ENCODE results near the gene CFAP97. TPM values are rescaled to one million over a fixed set of nuclear protein-coding genes. Genes with fewer than 3 reads are reported as not detected.
A peak's percentile ranks its signal among the peaks of the same experiment; 100 is the strongest.

The CFAP97 gene
- total RNA-seq, 2 donors from 2014 or later, result 17.1 to 19.5 TPM

DNA sequence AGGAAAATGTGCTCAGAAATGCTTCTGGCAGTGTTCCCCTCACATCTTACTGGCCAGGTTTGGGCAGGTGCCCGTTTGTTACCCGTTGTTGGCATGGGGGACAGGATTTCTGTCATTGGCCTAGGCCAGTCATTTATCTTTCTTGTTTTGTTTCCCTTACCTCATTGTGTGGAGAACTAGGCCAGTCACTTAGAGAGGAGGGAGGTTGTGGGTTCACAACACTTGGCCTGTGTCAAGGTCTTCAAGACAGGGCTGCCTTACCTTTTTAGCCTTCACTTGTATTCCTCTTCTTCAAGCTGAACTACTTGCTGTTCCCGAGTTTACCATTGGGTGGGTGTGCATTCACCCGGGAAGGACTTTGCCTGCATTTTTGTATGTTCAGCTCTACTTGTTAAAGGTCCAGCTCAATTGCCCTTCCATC is 23.3 kb upstream of the CFAP97 start:
- 7 to 13% methylated on average over 4 of the region's 4 CpGs for WGBS, 2 donors
- peak; percentile 78 to 85 (median 82) for DNase-seq
- Histone ChIP-seq H3K27ac (peak overlapping the region; percentile 1 to 76 (median 66)), H3K4me1 (peaks cover 35% of the 10 kb centered on the region), H3K36me3 (replicated peaks in 1 of 2; ENCODE audit: insufficient read depth in 1 of 2, low read depth in 2 of 2) (no peaks in the 10 kb centered on the region), H3K9me3 (no peaks in the 10 kb centered on the region), H3K4me3 (no peak overlapping the region), H3K27me3 (no peaks in the 10 kb centered on the region)
- intact Hi-C loops (cut with DNase I), result no loop called here
- TF ChIP-seq, protein P1, sequence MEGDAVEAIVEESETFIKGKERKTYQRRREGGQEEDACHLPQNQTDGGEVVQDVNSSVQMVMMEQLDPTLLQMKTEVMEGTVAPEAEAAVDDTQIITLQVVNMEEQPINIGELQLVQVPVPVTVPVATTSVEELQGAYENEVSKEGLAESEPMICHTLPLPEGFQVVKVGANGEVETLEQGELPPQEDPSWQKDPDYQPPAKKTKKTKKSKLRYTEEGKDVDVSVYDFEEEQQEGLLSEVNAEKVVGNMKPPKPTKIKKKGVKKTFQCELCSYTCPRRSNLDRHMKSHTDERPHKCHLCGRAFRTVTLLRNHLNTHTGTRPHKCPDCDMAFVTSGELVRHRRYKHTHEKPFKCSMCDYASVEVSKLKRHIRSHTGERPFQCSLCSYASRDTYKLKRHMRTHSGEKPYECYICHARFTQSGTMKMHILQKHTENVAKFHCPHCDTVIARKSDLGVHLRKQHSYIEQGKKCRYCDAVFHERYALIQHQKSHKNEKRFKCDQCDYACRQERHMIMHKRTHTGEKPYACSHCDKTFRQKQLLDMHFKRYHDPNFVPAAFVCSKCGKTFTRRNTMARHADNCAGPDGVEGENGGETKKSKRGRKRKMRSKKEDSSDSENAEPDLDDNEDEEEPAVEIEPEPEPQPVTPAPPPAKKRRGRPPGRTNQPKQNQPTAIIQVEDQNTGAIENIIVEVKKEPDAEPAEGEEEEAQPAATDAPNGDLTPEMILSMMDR (IDR thresholded peaks at IDR 0.05), result peak in 3 of 7 experiments; percentile 12 to 17 (median 13)
- TF ChIP-seq POLR2A (IDR thresholded peaks at IDR 0.05), result no peak
- peak; percentile 95 for ATAC-seq

DNA sequence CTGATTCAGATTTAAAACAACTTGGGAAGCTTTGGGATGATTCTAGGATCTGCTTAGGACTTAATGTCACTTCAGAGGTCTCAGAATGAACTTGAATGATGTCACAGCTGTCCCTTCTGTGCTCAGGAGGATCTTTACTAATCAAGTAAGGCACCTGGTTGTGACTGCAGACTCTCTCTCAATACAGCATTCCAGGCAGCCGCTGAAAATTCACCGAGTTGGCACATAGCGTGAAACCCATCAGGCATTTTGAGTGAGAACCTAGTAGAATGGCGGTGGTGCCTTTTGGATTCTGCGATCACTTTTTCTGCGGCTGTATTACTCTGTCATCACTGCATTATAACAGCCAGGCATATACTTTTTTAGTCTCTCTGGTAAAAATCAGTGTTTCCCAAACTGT is 22.1 kb upstream of the CFAP97 start:
- Histone ChIP-seq H3K4me3 (no peak overlapping the region), H3K4me1 (peaks cover 40% of the 10 kb centered on the region), H3K27ac (peak overlapping the region in 3 of 4 donors; percentile 57 to 76 (median 74)), H3K36me3 (replicated peaks in 1 of 2; ENCODE audit: insufficient read depth in 1 of 2, low read depth in 2 of 2) (no peaks in the 10 kb centered on the region), H3K27me3 (no peaks in the 10 kb centered on the region), H3K9me3 (no peaks in the 10 kb centered on the region)
- intact Hi-C loops (cut with DNase I), result no loop called here
- DNase-seq, result no peak
- no peak for ATAC-seq
- 78 to 85% methylated on average over 6 of the region's 6 CpGs for WGBS, 2 donors
- TF ChIP-seq POLR2A (IDR thresholded peaks at IDR 0.05), result no peak
- TF ChIP-seq, protein P1 (IDR thresholded peaks at IDR 0.05), result no peak

DNA sequence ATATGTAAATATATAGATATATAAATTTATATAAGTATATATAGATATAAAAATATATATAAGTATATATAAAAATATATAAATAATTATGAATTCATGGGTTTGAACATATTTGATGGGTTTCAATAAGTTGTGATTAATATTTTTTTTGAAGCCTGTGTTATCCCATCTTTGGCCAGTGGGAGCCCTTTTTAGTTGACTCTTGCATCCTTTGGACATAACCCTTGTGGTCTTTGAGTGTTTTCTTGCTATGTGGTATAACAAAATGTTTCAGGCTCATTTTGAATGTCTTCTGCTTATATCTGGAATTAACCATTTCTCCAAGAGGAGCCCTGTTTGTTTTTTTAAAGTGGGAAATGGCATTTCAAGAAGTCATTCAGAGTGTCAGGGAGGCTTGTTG is 20.8 kb upstream of the CFAP97 start:
- Histone ChIP-seq H3K27ac (no peak overlapping the region), H3K4me1 (peaks cover 41% of the 10 kb centered on the region), H3K9me3 (no peaks in the 10 kb centered on the region), H3K36me3 (replicated peaks in 1 of 2; ENCODE audit: insufficient read depth in 1 of 2, low read depth in 2 of 2) (no peaks in the 10 kb centered on the region), H3K4me3 (no peak overlapping the region), H3K27me3 (no peaks in the 10 kb centered on the region)
- ATAC-seq (no peak), DNase-seq (no peak)
- TF ChIP-seq POLR2A (IDR thresholded peaks at IDR 0.05), result no peak
- TF ChIP-seq, protein P1 (IDR thresholded peaks at IDR 0.05), result peak in 1 of 7 experiments; percentile 12
- intact Hi-C loops (cut with DNase I), result no loop called here

DNA sequence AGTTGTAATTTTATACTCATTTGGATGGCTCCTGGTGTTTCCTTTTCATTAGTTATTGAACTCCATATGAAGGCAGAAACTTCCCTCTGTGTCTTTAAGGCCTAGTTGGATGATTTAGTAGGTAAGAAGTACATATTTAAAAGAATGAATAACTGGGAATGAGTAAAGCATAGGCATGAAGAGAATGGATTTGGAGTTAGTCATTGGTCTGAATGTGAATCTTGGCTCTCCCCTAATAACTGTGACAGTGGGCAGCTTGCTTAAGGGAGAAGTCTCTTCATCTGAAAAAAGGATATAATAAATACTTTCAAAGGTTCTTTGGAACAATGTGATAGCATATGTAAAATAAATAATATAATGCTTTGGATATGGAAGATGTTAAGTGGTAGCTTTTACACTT is 18.8 kb upstream of the CFAP97 start:
- ATAC-seq (no peak), DNase-seq (no peak)
- no peak for TF ChIP-seq POLR2A (IDR thresholded peaks at IDR 0.05)
- TF ChIP-seq, protein P1 (IDR thresholded peaks at IDR 0.05), result no peak
- Histone ChIP-seq H3K4me3 (no peak overlapping the region), H3K9me3 (no peaks in the 10 kb centered on the region), H3K27me3 (no peaks in the 10 kb centered on the region), H3K36me3 (replicated peaks in 1 of 2; ENCODE audit: insufficient read depth in 1 of 2, low read depth in 2 of 2) (no peaks in the 10 kb centered on the region), H3K27ac (no peak overlapping the region), H3K4me1 (peaks cover 28% of the 10 kb centered on the region)
- intact Hi-C loops (cut with DNase I), result no loop called here

DNA sequence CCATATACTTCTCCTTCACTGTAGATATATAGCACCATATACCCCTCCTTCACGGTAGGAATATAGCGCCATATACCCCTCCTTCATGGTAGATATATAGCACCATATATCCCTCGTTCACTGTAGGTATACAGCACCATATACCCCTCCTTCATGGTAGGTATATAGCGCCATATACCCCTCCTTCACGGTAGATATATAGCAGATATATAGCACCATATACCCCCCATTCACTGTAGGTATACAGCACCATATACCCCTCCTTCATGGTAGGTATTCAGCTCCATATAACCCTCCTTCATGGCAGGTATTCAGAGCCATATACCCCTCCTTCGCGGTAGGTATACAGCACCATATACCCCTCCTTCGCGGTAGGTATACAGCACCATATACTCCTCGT is 18.1 kb upstream of the CFAP97 start:
- ATAC-seq (no peak), DNase-seq (no peak)
- WGBS, 2 donors, result 37 to 53% methylated on average over 6 to 7 of the region's 10 CpGs
- no peak overlapping the region for H3K4me3 ChIP-seq
- no peak overlapping the region for H3K27ac ChIP-seq
- H3K27me3 ChIP-seq, result no peaks in the 10 kb centered on the region
- intact Hi-C loops (cut with DNase I), result no loop called here
- no peaks in the 10 kb centered on the region for H3K9me3 ChIP-seq
- H3K4me1 ChIP-seq, result peaks cover 21% of the 10 kb centered on the region
- TF ChIP-seq POLR2A (IDR thresholded peaks at IDR 0.05), result no peak
- TF ChIP-seq, protein P1 (IDR thresholded peaks at IDR 0.05), result no peak
- no peaks in the 10 kb centered on the region for H3K36me3 ChIP-seq (replicated peaks in 1 of 2; ENCODE audit: insufficient read depth in 1 of 2, low read depth in 2 of 2)

All from body of pancreas (tissue), 4 donors.